ENCODE results near the gene PSME1. TPM values are rescaled to one million over a fixed set of nuclear protein-coding genes. Genes with fewer than 3 reads are reported as not detected.
A peak's percentile ranks its signal among the peaks of the same experiment; 100 is the strongest.

PSME1 gene
- total and polyA plus RNA-seq, 10 of the 15 experiments (the other 5 are each of a cell fraction or from before 2014, with no cell fraction given): 250 to 1,378 (median 412) TPM

GRCh38 chr14:24114532-24115421, 21.2 kb upstream of the PSME1 start, which contains the start of the genes DCAF11 and NRL (continued):
- TF ChIP-seq ZBTB40 (IDR thresholded peaks at IDR 0.05; ENCODE audit: borderline replicate concordance): peak; percentile 32; the same call in 1 of the 2 replicates
- TF ChIP-seq NR2C1 (IDR thresholded peaks at IDR 0.05): peak; percentile 65
- no peak for TF ChIP-seq TCF3 (IDR thresholded peaks at IDR 0.05; ENCODE audit: borderline replicate concordance, insufficient read depth, low read depth, low read length)
- TF ChIP-seq SRF (IDR thresholded peaks at IDR 0.05; ENCODE audit: low read depth in 2 of 2, low read length in 2 of 2): peak in 1 of 2 experiments; percentile 33; a peak in 1 of 4 replicates
- 0 out of 2 replicates have a peak, but pooled peaks have one; percentile 18 for TF ChIP-seq YY1 (IDR thresholded peaks at IDR 0.05; ENCODE audit: low read depth, low read length)
- TF ChIP-seq NFIC (IDR thresholded peaks at IDR 0.05; ENCODE audit: low read depth, low read length): no peak
- no peak for TF ChIP-seq SMAD1 (IDR thresholded peaks at IDR 0.05; ENCODE audit: low read depth, partially characterized antibody)
- no peak for TF ChIP-seq ZZZ3 (IDR thresholded peaks at IDR 0.05; ENCODE audit: control insufficient read depth, insufficient read length, low read depth)
- TF ChIP-seq MLLT1 (IDR thresholded peaks at IDR 0.05): no peak
- TF ChIP-seq SREBF1 (IDR thresholded peaks at IDR 0.05; ENCODE audit: low read length): 0 out of 2 replicates have a peak, but pooled peaks have one; percentile 3
- no peak for TF ChIP-seq PRDM15 (CRISPR knock-in tag; IDR thresholded peaks at IDR 0.05)
- peak; percentile 96 for TF ChIP-seq DPF2 (IDR thresholded peaks at IDR 0.05)
- TF ChIP-seq BMI1 (IDR thresholded peaks at IDR 0.05; ENCODE audit: borderline replicate concordance): no peak
- TF ChIP-seq BHLHE40 (IDR thresholded peaks at IDR 0.05; ENCODE audit: borderline replicate concordance in 1 of 2, low read depth in 2 of 2, low read length in 1 of 2): peak in 1 of 2 experiments; percentile 92; a peak in 2 of 4 replicates
- TF ChIP-seq BRCA1 (IDR thresholded peaks at IDR 0.05; ENCODE audit: low read depth, low read length): peak; percentile 71
